ENCODE measurements around the gene ZNF280A.

GRCh38 chr22:22556995-22557925 lies 37.2 kb upstream of the ZNF280A start:
- TF ChIP-seq POLR2AphosphoS5 (IDR thresholded peaks at IDR 0.05) (no peak), POLR2A (IDR thresholded peaks at IDR 0.05) (no peak), CTCF (IDR thresholded peaks at IDR 0.05 in 8 of 11, conservative IDR thresholded peaks at IDR 0.05 in 3 of 11) (no peak)
